ENCODE measurements around the gene PKD1L1.

GRCh38 chr7:47890125-47890524 lies 58.1 kb downstream of the PKD1L1 start:
- TF ChIP-seq CTCF (IDR thresholded peaks at IDR 0.05) (no peak), POLR2A (IDR thresholded peaks at IDR 0.05) (no peak), POLR2AphosphoS5 (IDR thresholded peaks at IDR 0.05) (no peak), EP300 (IDR thresholded peaks at IDR 0.05) (no peak)

Measured in suprapubic skin (tissue), 4 donors.